Skeletal muscle tissue (tissue), 4 donors: ENCODE data around the gene DMD. TPM values are rescaled to one million over a fixed set of nuclear protein-coding genes. Genes with fewer than 3 reads are reported as not detected.
"Not testable (repeated sequence)": the region's sequence is repeated elsewhere in the genome, so short reads cannot be mapped to it uniquely, and the experiment has no call there.

Source experiments
- H3K27ac ChIP-seq: one replicate; pipeline ENCODE4 v1.7.0; 2013; ENCODE audit warnings: mild to moderate bottlenecking, low read depth, low read length, inconsistent platforms
- H3K27me3 ChIP-seq, 3 donors: one replicate each; pipeline ENCODE4 v1.7.0; 2013; ENCODE audit warnings: low read length in 3 of 3; ENCODE audit not compliant: control insufficient read depth in 3 of 3, insufficient read depth in 3 of 3
- H3K36me3 ChIP-seq, 3 donors: one replicate each; pipeline ENCODE4 v1.7.0; 2013; ENCODE audit warnings: low read length in 3 of 3; ENCODE audit not compliant: control insufficient read depth in 3 of 3, insufficient read depth in 3 of 3
- H3K4me1 ChIP-seq, 3 donors: one replicate each; pipeline ENCODE4 v1.7.0; 2013; ENCODE audit warnings: low read length in 3 of 3, mild to moderate bottlenecking in 3 of 3; ENCODE audit not compliant: control insufficient read depth in 3 of 3, insufficient read depth in 3 of 3
- H3K4me3 ChIP-seq, 3 donors: one replicate each; pipeline ENCODE4 v1.7.0; 2013; ENCODE audit warnings: low read length in 3 of 3
- H3K9ac ChIP-seq, 3 donors: one replicate each; pipeline ENCODE4 v1.7.0; 2013; ENCODE audit warnings: low read length in 3 of 3, mild to moderate bottlenecking in 3 of 3, moderate library complexity in 2 of 3, low read depth in 1 of 3
- H3K9me3 ChIP-seq, 3 donors: one replicate each; pipeline ENCODE4 v1.7.0; 2013; ENCODE audit warnings: low read length in 3 of 3; ENCODE audit not compliant: control insufficient read depth in 3 of 3
- total RNA-seq: library from RNA; depleted of rRNA; stranded (reverse); fragments of >200 nt; gene quantifications from one replicate; pipeline ENCODE4 v1.2.3, GENCODE V29; 2014
- donor health status: Osteomylitis.

DMD gene
- total RNA-seq, 1 donor from 2014 or later: 190 TPM

GRCh38 chrX:32576885-32577284 is 634.5 kb downstream of the DMD start:
- Histone ChIP-seq H3K9ac (no peak overlapping the region), H3K9me3 (no peaks in the 10 kb centered on the region), H3K4me1 (no peaks in the 10 kb centered on the region), H3K27me3 (no peaks in the 10 kb centered on the region), H3K4me3 (no peak overlapping the region), H3K36me3 (no peaks in the 10 kb centered on the region), H3K27ac (no peak overlapping the region)

- Histone ChIP-seq H3K9ac (no peak overlapping the region), H3K36me3 (peaks cover 0 to 3% (median 0%) of the 10 kb centered on the region in 3 donors), H3K27me3 (no peaks in the 10 kb centered on the region), H3K4me3 (no peak overlapping the region), H3K4me1 (no peaks in the 10 kb centered on the region), H3K27ac (no peak overlapping the region), H3K9me3 (no peaks in the 10 kb centered on the region)
Measured at GRCh38 chrX:32572644-32573043, 638.7 kb downstream of the DMD start.

DNA sequence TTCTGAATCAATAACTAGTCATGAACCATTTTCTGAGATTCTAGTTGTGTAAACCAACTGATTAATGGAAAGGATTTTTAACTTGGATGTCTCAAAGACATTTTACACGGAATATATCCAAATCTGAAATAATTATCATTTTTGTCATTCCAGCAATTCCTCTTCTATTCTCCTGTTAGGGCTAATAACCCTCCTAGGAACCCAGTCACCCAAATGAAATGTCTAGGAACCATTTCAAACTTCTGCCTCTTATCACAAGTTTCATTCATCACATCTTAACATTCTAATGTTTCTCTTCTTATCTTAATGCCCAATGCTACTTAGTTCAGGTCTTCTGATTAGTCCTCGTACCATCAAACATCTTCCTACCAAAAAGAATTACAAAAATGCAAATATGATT is 639.8 kb downstream of the DMD start:
- H3K27me3 ChIP-seq: no peaks in the 10 kb centered on the region
- no peak overlapping the region for H3K9ac ChIP-seq
- no peaks in the 10 kb centered on the region for H3K4me1 ChIP-seq
- no peak overlapping the region for H3K27ac ChIP-seq
- H3K36me3 ChIP-seq: peaks cover 0 to 3% (median 0%) of the 10 kb centered on the region in 3 donors
- no peaks in the 10 kb centered on the region for H3K9me3 ChIP-seq
- H3K4me3 ChIP-seq: no peak overlapping the region

DNA sequence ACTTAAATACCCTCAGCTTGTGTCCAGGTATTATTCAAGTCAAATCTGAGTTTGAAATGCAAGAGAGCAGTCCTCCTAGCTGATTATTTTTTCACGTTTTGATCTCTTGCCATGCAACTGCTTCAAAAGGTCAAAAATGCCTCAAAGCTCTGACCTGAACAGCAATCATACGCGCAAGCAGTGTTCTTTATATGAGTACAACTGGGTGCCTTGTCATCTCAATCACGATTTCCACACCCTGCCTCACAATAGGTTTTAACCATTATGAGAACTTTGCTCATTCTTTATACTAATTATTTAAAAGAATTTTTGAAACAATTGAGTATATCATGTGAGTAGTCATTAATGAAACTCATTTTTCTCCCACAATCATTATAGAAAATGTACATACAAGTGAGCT is 649.1 kb downstream of the DMD start:
- Histone ChIP-seq H3K36me3 (peaks cover 0 to 16% (median 7%) of the 10 kb centered on the region in 3 donors), H3K27me3 (no peaks in the 10 kb centered on the region), H3K9me3 (no peaks in the 10 kb centered on the region), H3K27ac (no peak overlapping the region), H3K9ac (no peak overlapping the region), H3K4me3 (no peak overlapping the region), H3K4me1 (no peaks in the 10 kb centered on the region)

DNA sequence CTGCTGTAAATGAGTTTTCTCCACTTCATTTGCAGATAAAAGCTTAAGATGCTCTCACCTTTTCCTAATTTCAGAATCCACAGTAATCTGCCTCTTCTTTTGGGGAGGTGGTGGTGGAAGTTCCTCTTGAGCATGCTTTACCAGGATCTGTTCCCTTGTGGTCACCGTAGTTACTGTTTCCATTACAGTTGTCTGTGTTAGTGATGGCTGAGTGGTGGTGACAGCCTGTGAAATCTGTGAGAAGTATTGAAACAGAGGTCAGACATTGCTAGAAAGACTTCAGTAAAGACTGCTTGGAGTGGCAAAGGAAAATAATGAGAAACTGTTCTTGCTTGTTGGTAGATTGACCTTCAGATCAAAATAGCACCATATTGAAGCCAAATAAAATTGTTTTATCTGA is 666.2 kb downstream of the DMD start:
- Histone ChIP-seq H3K4me1 (no peaks in the 10 kb centered on the region), H3K9ac (no peak overlapping the region), H3K27me3 (no peaks in the 10 kb centered on the region), H3K9me3 (no peaks in the 10 kb centered on the region), H3K36me3 (no peaks in the 10 kb centered on the region), H3K4me3 (no peak overlapping the region), H3K27ac (no peak overlapping the region)

DNA sequence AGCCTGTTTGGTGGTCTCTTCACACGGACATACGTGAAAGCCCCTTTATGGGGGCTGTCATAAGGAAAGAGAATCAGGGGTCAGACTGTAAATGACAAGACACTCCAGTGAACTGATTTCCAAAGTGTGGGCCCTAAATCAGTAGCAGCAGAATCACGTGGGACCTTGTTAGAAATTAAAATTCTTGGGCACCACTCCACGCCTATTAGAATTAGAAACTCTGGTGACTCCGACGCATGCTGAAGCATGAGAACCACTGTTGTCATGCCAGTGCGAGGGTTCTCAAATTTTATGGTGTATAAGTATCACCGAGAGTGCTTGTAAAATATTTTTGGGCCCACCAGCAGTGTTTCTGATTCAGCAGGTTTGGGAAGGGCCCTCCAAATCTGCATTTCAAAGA is 672.8 kb downstream of the DMD start:
- Histone ChIP-seq H3K9me3 (no peaks in the 10 kb centered on the region), H3K4me1 (no peaks in the 10 kb centered on the region), H3K27me3 (no peaks in the 10 kb centered on the region), H3K4me3 (no peak overlapping the region), H3K36me3 (no peaks in the 10 kb centered on the region), H3K9ac (no peak overlapping the region), H3K27ac (no peak overlapping the region)

GRCh38 chrX:32533848-32534247 is 677.5 kb downstream of the DMD start:
- Histone ChIP-seq H3K27me3 (no peaks in the 10 kb centered on the region), H3K4me1 (no peaks in the 10 kb centered on the region), H3K27ac (no peak overlapping the region), H3K9ac (no peak overlapping the region), H3K9me3 (no peaks in the 10 kb centered on the region), H3K36me3 (no peaks in the 10 kb centered on the region), H3K4me3 (no peak overlapping the region)

GRCh38 chrX:32532262-32532661 is 679.1 kb downstream of the DMD start:
- H3K36me3 ChIP-seq: no peaks in the 10 kb centered on the region
- no peak overlapping the region for H3K4me3 ChIP-seq
- H3K4me1 ChIP-seq: no peaks in the 10 kb centered on the region
- no peak overlapping the region for H3K9ac ChIP-seq
- H3K9me3 ChIP-seq: no peaks in the 10 kb centered on the region
- H3K27me3 ChIP-seq: no peaks in the 10 kb centered on the region
- H3K27ac ChIP-seq: no peak overlapping the region

DNA sequence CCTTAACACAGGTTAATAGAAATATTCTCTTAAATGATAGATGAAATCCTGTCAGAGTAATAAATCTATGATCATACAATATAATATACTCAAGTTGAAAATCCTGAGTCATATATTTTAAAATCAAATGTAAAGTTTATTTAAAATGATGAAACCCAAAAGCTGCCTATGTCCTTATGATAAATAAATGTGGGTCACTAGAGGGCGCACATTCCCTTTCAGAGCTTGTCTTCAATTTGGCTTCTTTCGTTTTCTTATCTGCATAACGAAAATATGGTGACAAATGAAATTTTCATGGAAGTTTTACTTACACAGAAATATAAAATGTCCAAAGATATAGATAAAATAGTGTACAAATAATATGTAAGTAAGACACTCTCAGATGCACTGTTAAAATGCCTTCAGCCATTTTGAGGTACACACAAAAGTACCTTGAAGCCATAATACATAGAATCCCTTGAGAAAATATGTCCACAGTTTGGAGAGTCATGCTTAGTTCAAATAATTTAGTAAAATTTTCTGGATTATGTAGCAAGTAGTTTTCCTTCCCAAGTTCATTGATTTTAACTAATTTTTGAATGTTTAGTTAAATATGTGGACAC is 680.4 kb downstream of the DMD start:
- no peaks in the 10 kb centered on the region for H3K9me3 ChIP-seq
- no peaks in the 10 kb centered on the region for H3K36me3 ChIP-seq
- H3K27ac ChIP-seq: no peak overlapping the region
- no peak overlapping the region for H3K9ac ChIP-seq
- H3K27me3 ChIP-seq: no peaks in the 10 kb centered on the region
- H3K4me1 ChIP-seq: no peaks in the 10 kb centered on the region
- peak overlapping the region in 2 of 3 donors; percentile 13 to 43 for H3K4me3 ChIP-seq

DNA sequence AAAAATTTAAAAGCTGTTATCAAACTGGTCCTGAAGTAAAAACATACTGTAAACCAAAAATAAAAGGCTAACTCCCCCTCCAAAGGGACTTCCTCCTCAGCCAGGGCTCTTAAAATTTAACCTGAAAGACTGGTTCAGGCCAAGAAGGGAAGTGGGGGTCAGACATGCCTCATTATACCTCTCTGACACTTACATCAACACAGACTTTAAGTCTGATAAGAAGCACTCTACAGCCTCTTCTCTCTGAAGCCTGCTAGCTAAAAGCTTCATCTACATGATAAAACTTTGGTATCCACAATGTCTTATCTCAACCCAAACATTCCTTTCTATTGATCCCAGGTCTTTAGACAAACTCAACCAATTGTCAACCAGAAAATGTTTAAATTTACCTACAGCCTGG is 682.9 kb downstream of the DMD start:
- not testable (repeated sequence) for H3K9me3 ChIP-seq, H3K27ac ChIP-seq, H3K36me3 ChIP-seq, H3K27me3 ChIP-seq, H3K4me1 ChIP-seq, H3K9ac ChIP-seq, H3K4me3 ChIP-seq

- Histone ChIP-seq H3K4me3 (no peak overlapping the region), H3K4me1 (no peaks in the 10 kb centered on the region), H3K27me3 (no peaks in the 10 kb centered on the region), H3K9me3 (no peaks in the 10 kb centered on the region), H3K9ac (no peak overlapping the region), H3K27ac (no peak overlapping the region), H3K36me3 (no peaks in the 10 kb centered on the region)
Measured at GRCh38 chrX:32525234-32525633, 686.1 kb downstream of the DMD start.
